ENCODE data around the gene FLT3LG.

Gene FLT3LG

DNA sequence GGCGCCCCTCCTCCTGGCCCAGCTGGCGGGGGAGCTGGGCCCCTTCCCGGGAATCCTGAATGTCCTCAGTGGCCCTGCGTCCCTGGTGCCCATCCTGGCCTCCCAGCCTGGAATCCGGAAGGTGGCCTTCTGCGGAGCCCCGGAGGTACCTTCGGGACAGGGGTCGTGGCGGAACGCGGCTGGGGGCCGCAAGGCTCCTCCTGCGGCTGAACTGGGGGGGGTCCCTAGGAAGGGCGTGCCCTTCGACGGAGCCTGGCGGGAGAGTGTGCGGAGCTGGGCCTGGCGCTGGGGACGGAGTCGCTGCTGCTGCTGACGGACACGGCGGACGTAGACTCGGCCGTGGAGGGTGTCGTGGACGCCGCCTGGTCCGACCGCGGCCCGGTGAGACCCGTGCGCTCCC lies 12.4 kb upstream of the FLT3LG start:
- TF ChIP-seq, protein P1, sequence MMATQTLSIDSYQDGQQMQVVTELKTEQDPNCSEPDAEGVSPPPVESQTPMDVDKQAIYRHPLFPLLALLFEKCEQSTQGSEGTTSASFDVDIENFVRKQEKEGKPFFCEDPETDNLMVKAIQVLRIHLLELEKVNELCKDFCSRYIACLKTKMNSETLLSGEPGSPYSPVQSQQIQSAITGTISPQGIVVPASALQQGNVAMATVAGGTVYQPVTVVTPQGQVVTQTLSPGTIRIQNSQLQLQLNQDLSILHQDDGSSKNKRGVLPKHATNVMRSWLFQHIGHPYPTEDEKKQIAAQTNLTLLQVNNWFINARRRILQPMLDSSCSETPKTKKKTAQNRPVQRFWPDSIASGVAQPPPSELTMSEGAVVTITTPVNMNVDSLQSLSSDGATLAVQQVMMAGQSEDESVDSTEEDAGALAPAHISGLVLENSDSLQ (IDR thresholded peaks at IDR 0.05) = no peak
- TF ChIP-seq LEF1 (IDR thresholded peaks at IDR 0.05; ENCODE audit: borderline replicate concordance) = no peak
- TF ChIP-seq ARNT (IDR thresholded peaks at IDR 0.05) = no peak
- no peak for TF ChIP-seq TARDBP (IDR thresholded peaks at IDR 0.05)
- TF ChIP-seq ELF4 (IDR thresholded peaks at IDR 0.05) = no peak
- TF ChIP-seq CTBP1 (IDR thresholded peaks at IDR 0.05; ENCODE audit: borderline replicate concordance) = no peak
- TF ChIP-seq NFRKB (IDR thresholded peaks at IDR 0.05) = no peak
- TF ChIP-seq SP1 (IDR thresholded peaks at IDR 0.05) = no peak
- TF ChIP-seq FOXM1 (IDR thresholded peaks at IDR 0.05; ENCODE audit: borderline replicate concordance) = no peak
- no peak for TF ChIP-seq HDGF (IDR thresholded peaks at IDR 0.05; ENCODE audit: borderline replicate concordance)
- TF ChIP-seq FOXK2 (IDR thresholded peaks at IDR 0.05) = no peak
- TF ChIP-seq BHLHE40 (IDR thresholded peaks at IDR 0.05; ENCODE audit: borderline replicate concordance) = no peak
- TF ChIP-seq ZNF384 (IDR thresholded peaks at IDR 0.05) = no peak
- no peak for TF ChIP-seq FOXA1 (IDR thresholded peaks at IDR 0.05)
- TF ChIP-seq L3MBTL2 (conservative IDR thresholded peaks at IDR 0.05) = no peak
- TF ChIP-seq SUZ12 (IDR thresholded peaks at IDR 0.05) = no peak
- no peak for DNase-seq (ENCODE audit: extremely low spot score)
- POLR2A ChIA-PET = interaction anchor here (0.8 kb wide), 1 partner anchor 8 kb away, joined by 4 read pairs; the partner anchor contains the start of gene ALDH16A1
- CTCF ChIA-PET = no interaction called here

DNA sequence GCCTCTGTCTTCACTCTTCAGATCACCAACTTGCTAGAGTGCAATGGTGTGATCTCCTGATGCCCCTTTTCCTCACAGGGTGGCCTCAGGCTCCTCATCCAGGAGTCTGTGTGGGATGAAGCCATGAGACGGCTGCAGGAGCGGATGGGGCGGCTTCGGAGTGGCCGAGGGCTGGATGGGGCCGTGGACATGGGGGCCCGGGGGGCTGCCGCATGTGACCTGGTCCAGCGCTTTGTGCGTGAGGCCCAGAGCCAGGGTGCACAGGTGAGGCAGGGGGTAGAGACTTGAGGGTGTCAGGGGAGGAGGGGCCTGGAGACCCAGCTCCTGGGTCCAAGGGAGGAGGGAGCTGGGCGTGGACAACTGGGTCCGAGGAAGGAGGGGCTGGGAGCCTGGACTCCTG lies 11.5 kb upstream of the FLT3LG start:
- TF ChIP-seq LEF1 (IDR thresholded peaks at IDR 0.05; ENCODE audit: borderline replicate concordance) = no peak
- no peak for TF ChIP-seq L3MBTL2 (conservative IDR thresholded peaks at IDR 0.05)
- TF ChIP-seq BHLHE40 (IDR thresholded peaks at IDR 0.05; ENCODE audit: borderline replicate concordance) = no peak
- no peak for TF ChIP-seq SP1 (IDR thresholded peaks at IDR 0.05)
- TF ChIP-seq ARNT (IDR thresholded peaks at IDR 0.05) = no peak
- no peak for TF ChIP-seq FOXA1 (IDR thresholded peaks at IDR 0.05)
- TF ChIP-seq SUZ12 (IDR thresholded peaks at IDR 0.05) = no peak
- no peak for TF ChIP-seq FOXM1 (IDR thresholded peaks at IDR 0.05; ENCODE audit: borderline replicate concordance)
- no peak for TF ChIP-seq ELF4 (IDR thresholded peaks at IDR 0.05)
- no peak for TF ChIP-seq TARDBP (IDR thresholded peaks at IDR 0.05)
- TF ChIP-seq CTBP1 (IDR thresholded peaks at IDR 0.05; ENCODE audit: borderline replicate concordance) = no peak
- CTCF ChIA-PET = no interaction called here
- no peak for DNase-seq (ENCODE audit: extremely low spot score)
- POLR2A ChIA-PET = no interaction called here

DNA sequence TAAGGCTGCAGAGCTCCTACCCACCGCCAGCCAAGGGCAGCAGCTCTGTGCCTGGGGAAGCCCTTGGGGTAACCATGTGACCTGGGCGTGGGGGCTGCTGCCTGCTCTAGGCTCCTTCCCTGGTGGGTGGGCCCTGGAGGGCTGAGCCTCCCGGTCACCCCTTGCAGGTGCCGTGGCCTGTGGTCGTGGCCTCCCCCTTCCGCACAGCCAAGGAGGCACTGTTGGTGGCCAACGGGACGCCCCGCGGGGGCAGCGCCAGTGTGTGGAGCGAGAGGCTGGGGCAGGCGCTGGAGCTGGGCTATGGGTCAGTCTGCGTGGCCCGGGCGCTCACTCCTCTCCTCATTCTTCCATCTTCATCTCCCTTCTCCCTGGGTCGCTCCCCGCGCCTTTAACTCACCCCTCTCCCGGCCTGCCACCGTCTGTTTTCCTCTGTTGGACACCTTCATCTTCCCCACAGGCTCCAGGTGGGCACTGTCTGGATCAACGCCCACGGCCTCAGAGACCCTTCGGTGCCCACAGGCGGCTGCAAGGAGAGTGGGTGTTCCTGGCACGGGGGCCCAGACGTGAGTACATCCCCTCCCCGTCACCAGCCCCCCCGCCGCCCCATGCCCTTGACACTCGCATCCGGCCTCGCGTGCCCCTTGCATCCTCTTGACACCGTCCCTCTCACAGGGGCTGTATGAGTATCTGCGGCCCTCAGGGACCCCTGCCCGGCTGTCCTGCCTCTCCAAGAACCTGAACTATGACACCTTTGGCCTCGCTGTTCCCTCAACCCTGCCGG lies 9.9 kb upstream of the FLT3LG start:
- ChIA-PET POLR2A (interaction anchor here (2.5 kb wide), 1 partner anchor 11 kb away, joined by 9 read pairs; the partner anchor contains the start of gene ALDH16A1), CTCF (interaction anchor here (0.6 kb wide), 1 partner anchor 30 kb away, joined by 7 read pairs; no protein-coding TSS in a partner anchor)
- TF ChIP-seq ARNT (IDR thresholded peaks at IDR 0.05) (no peak), LEF1 (IDR thresholded peaks at IDR 0.05; ENCODE audit: borderline replicate concordance) (no peak), SUZ12 (IDR thresholded peaks at IDR 0.05) (no peak), L3MBTL2 (conservative IDR thresholded peaks at IDR 0.05) (no peak), FOXK2 (IDR thresholded peaks at IDR 0.05) (no peak), NFRKB (IDR thresholded peaks at IDR 0.05) (no peak), CTBP1 (IDR thresholded peaks at IDR 0.05; ENCODE audit: borderline replicate concordance) (no peak), FOXA1 (IDR thresholded peaks at IDR 0.05) (no peak)
- DNase-seq (ENCODE audit: extremely low spot score) = no peak

DNA sequence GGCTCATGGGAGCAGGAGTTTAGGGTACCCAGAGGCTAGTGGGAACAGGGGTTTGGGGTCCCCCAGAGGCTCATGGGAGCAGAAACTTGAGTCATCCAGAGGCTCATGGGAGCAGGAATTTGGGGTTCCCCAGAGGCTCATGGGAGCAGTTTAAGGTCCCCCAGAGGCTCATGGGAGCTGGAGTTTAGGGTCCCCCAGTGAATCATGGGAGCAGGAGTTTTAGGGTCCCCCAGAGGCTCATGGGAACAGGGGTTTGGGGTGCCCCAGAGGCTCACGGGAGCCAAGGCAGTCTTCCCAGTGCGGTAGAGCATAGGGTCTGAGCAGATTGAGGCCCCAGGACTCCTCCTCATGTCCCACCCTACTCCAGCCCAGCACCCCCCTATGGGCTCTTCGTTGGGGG lies 8.6 kb upstream of the FLT3LG start:
- DNase-seq (ENCODE audit: extremely low spot score) = no peak
- TF ChIP-seq TARDBP (IDR thresholded peaks at IDR 0.05) (no peak), L3MBTL2 (conservative IDR thresholded peaks at IDR 0.05) (no peak), LEF1 (IDR thresholded peaks at IDR 0.05; ENCODE audit: borderline replicate concordance) (no peak), SP1 (IDR thresholded peaks at IDR 0.05) (no peak), ZNF384 (IDR thresholded peaks at IDR 0.05) (no peak), FOXM1 (IDR thresholded peaks at IDR 0.05; ENCODE audit: borderline replicate concordance) (no peak), CTBP1 (IDR thresholded peaks at IDR 0.05; ENCODE audit: borderline replicate concordance) (no peak), HDGF (IDR thresholded peaks at IDR 0.05; ENCODE audit: borderline replicate concordance) (no peak), SUZ12 (IDR thresholded peaks at IDR 0.05) (no peak), ARNT (IDR thresholded peaks at IDR 0.05) (no peak), FOXK2 (IDR thresholded peaks at IDR 0.05) (no peak), NFRKB (IDR thresholded peaks at IDR 0.05) (no peak)
- ChIA-PET POLR2A (interaction anchor here (2.5 kb wide), 1 partner anchor 12 kb away, joined by 9 read pairs; the partner anchor contains the start of gene ALDH16A1), CTCF (no interaction called here)

DNA sequence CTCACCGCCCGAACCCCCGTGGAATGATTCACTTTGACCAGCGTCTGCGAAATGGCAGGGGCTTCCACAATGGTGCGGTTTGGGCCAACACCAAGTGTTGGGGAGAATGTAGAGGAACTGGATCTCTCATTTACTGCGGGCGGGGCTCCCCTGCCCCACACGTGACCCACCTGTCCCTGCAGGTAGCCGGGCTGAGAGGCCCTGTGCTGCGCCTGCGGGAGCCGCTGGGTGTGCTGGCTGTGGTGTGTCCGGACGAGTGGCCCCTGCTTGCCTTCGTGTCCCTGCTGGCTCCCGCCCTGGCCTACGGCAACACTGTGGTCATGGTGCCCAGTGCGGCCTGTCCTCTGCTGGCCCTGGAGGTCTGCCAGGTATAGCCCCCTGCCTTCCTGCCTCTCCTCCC lies 5.8 kb upstream of the FLT3LG start:
- no peak for DNase-seq (ENCODE audit: extremely low spot score)
- CTCF ChIA-PET = no interaction called here
- TF ChIP-seq LEF1 (IDR thresholded peaks at IDR 0.05; ENCODE audit: borderline replicate concordance) = no peak
- no peak for TF ChIP-seq SUZ12 (IDR thresholded peaks at IDR 0.05)
- no peak for TF ChIP-seq FOXK2 (IDR thresholded peaks at IDR 0.05)
- TF ChIP-seq FOXA1 (IDR thresholded peaks at IDR 0.05) = no peak
- POLR2A ChIA-PET = interaction anchor here (0.9 to 1.7 kb wide), 3 partner anchors 13 to 17 kb away, joined by 3 to 6 read pairs (median 4); partner anchors contain the start of genes ALDH16A1 and PIH1D1

DNA sequence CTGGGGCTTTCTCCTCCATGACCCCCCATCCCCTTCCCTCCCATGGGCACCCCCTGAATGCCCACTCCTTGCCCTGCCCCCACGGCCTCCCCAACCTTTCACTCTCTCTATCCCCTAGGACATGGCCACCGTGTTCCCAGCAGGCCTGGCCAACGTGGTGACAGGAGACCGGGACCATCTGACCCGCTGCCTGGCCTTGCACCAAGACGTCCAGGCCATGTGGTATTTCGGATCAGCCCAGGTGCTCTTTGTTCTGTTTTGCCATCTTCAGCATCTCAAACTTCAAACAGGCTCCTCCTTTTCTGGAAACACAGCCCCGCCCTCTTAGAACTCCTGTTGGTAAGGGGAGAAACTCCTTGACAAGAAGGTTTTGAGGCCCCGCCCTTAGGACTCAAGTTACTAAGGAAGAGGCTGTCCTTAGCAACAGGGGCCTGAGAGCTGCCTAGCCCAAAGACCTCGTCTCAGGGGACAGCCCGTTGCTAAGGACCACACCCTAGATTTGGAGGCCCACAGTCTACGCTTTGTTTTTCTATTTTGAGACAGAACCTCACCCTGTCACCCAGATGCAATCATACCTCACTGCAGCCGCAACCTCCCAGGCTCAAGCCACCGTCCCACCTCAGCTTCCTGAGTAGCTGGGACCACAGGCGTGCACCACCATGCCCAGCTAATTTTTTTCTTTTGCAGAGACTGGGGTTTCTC lies 5.1 kb upstream of the FLT3LG start:
- CTCF ChIA-PET = no interaction called here
- POLR2A ChIA-PET = interaction anchor here (0.9 to 1.7 kb wide), 3 partner anchors 13 to 17 kb away, joined by 3 to 6 read pairs (median 4); partner anchors contain the start of genes ALDH16A1 and PIH1D1
- peak; percentile 41 for DNase-seq (ENCODE audit: extremely low spot score)
- TF ChIP-seq NFRKB (IDR thresholded peaks at IDR 0.05) (no peak), TARDBP (IDR thresholded peaks at IDR 0.05) (no peak), L3MBTL2 (conservative IDR thresholded peaks at IDR 0.05) (no peak), SUZ12 (IDR thresholded peaks at IDR 0.05) (no peak), FOXA1 (IDR thresholded peaks at IDR 0.05) (no peak), ELF4 (IDR thresholded peaks at IDR 0.05) (no peak), BHLHE40 (IDR thresholded peaks at IDR 0.05; ENCODE audit: borderline replicate concordance) (no peak), ZNF384 (IDR thresholded peaks at IDR 0.05) (no peak), LEF1 (IDR thresholded peaks at IDR 0.05; ENCODE audit: borderline replicate concordance) (no peak)

All from HEK293T (cell line).